ENCODE measurements around the gene UQCRC1.

- TF ChIP-seq CTCF (IDR thresholded peaks at IDR 0.05; ENCODE audit: low read depth, low read length): no peak
- TF ChIP-seq POLR2A (IDR thresholded peaks at IDR 0.05; ENCODE audit: extremely low read depth, insufficient read length): no peak
Observed at GRCh38 chr3:48624767-48625166, 15.3 kb upstream of the UQCRC1 start.

Data from NB4 (cell line).